GM12878 (cell line): ENCODE results near the gene ZMYND10. TPM values are rescaled to one million over a fixed set of nuclear protein-coding genes. Genes with fewer than 3 reads are reported as not detected.

Experiments
- ATAC-seq: fragments of 200-7000 bp; cut with Tn5 transposase; 3 replicates; pipeline ENCODE4 v1.9.1; 2020; ENCODE audit warnings: mild to moderate bottlenecking, moderate library complexity
- BruUV-seq: library from RNA; stranded (reverse); fragments of 400-500 nt; replicated peaks from 2 replicates; lab custom pipeline; 2021; lab: Mats Ljungman, UMichigan
- CTCF ChIA-PET: fragments of 300-600 bp; sonication (Branson Sonifier 250); formaldehyde crosslinking; extraction: SDS; loops from one replicate; lab custom pipeline; 2021; ENCODE audit warnings: inconsistent platforms; lab: Yijun Ruan, JAX
- POLR2A ChIA-PET: fragments of 350-600 bp; formaldehyde crosslinking; extraction: SDS; loops from one replicate; lab custom pipeline; 2021; ENCODE audit warnings: inconsistent platforms; lab: Charles Lee
- RAD21 ChIA-PET: fragments of 300-600 bp; sonication (Branson Sonifier 250); formaldehyde crosslinking; loops from one replicate; lab custom pipeline; 2023; ENCODE audit warnings: antibody characterized with exemption; ENCODE audit not compliant: unreplicated experiment; lab: Charles Lee
- SMC1A ChIA-PET: fragments of 300-600 bp; sonication (Branson Sonifier 250); formaldehyde crosslinking; loops from one replicate; lab custom pipeline; 2023; ENCODE audit not compliant: unreplicated experiment, uncharacterized antibody; lab: Charles Lee
- DNase-seq: peaks from one replicate; pipeline ENCODE4 v3.0.0-alpha.2; 2011; ENCODE audit warnings: low read depth, low spot score
- FAIRE-seq: peaks from 3 replicates; lab custom pipeline; 2011; peaks lifted over from hg19 to GRCh38; lab: Jason Lieb, UNC
- H2AFZ ChIP-seq: 2 replicates; pipeline ENCODE4 v1.6.0; 2011; ENCODE audit warnings: low read depth, low read length, control low read depth; ENCODE audit not compliant: control insufficient read depth
- H3K27ac ChIP-seq: 2 replicates; pipeline ENCODE4 v1.5.1; 2011; ENCODE audit warnings: control low read depth; ENCODE audit not compliant: control insufficient read depth, insufficient read depth
- H3K27me3 ChIP-seq, 2 experiments: replicated peaks in 1 of 2; 2 replicates each; pipeline versions ENCODE4 v1.6.0 to v1.6.1; 2011; ENCODE audit warnings: low read length in 1 of 2; ENCODE audit not compliant: control insufficient read depth in 2 of 2, insufficient read depth in 2 of 2
- H3K36me3 ChIP-seq, 2 experiments: 2 replicates each; pipeline ENCODE4 v1.5.1; 2011; ENCODE audit warnings: low read length in 1 of 2; ENCODE audit not compliant: control insufficient read depth in 2 of 2, insufficient read depth in 2 of 2
- H3K4me1 ChIP-seq: 2 replicates; pipeline ENCODE4 v1.6.1; 2011; ENCODE audit warnings: mild to moderate bottlenecking, low read length, moderate library complexity, mixed read lengths; ENCODE audit not compliant: control insufficient read depth, insufficient read depth
- H3K4me2 ChIP-seq: 2 replicates; pipeline ENCODE4 v1.6.0; 2011; ENCODE audit warnings: control low read depth; ENCODE audit not compliant: control insufficient read depth, insufficient read depth
- H3K4me3 ChIP-seq: fragments of 200-600 bp; sonication (generic); 2 replicates; pipeline ENCODE4 v1.5.1; 2016
- H3K79me2 ChIP-seq: 2 replicates; pipeline ENCODE4 v1.6.0; 2011; ENCODE audit warnings: low read length; ENCODE audit not compliant: control insufficient read depth, insufficient read depth
- H3K9ac ChIP-seq: 2 replicates; pipeline ENCODE4 v1.8.0; 2011; ENCODE audit warnings: low read length, control low read depth, mixed read lengths; ENCODE audit not compliant: control insufficient read depth, insufficient read depth
- H3K9me3 ChIP-seq: replicated peaks from 3 replicates; pipeline ENCODE4 v1.5.1; 2011; ENCODE audit warnings: mild to moderate bottlenecking, low read length; ENCODE audit not compliant: control insufficient read depth, insufficient read depth
- H4K20me1 ChIP-seq: 2 replicates; pipeline ENCODE4 v1.6.0; 2011; ENCODE audit not compliant: control insufficient read depth, insufficient read depth
- CUX1 ChIP-seq: IDR thresholded peaks from 2 replicates; pipeline ENCODE4 v1.6.1; 2012; ENCODE audit warnings: improper control_type of control experiment, low read depth, low read length; ENCODE audit not compliant: insufficient replicate concordance
- ESRRA ChIP-seq: IDR thresholded peaks from 2 replicates; pipeline ENCODE4 v1.6.1; 2012; ENCODE audit warnings: mild to moderate bottlenecking, low read length, improper control_type of control experiment
- NFYA ChIP-seq: IDR thresholded peaks from 2 replicates; pipeline ENCODE4 v1.6.1; 2011; ENCODE audit warnings: low read depth, mild to moderate bottlenecking, low read length, improper control_type of control experiment, borderline replicate concordance
- RAD51 ChIP-seq: fragments of 450-650 bp; IDR thresholded peaks from 2 replicates; pipeline ENCODE4 v1.6.1; 2016; ENCODE audit warnings: moderate library complexity, mild to moderate bottlenecking, inconsistent platforms
- RELA ChIP-seq: fragments of 450-650 bp; IDR thresholded peaks from 2 replicates; pipeline ENCODE4 v1.8.0; 2014; ENCODE audit warnings: borderline replicate concordance; ENCODE audit not compliant: partially characterized antibody
- RELB ChIP-seq: fragments of 450-650 bp; IDR thresholded peaks from 2 replicates; pipeline ENCODE4 v1.6.1; 2017; ENCODE audit warnings: low read depth, mild to moderate bottlenecking, moderate library complexity
- REST ChIP-seq: IDR thresholded peaks from 2 replicates; pipeline ENCODE4 v1.6.1; 2012; ENCODE audit warnings: mild to moderate bottlenecking, low read depth, low read length
- SPI1 ChIP-seq: IDR thresholded peaks from 2 replicates; pipeline ENCODE4 v1.6.1; 2011; ENCODE audit warnings: low read depth, mild to moderate bottlenecking, low read length, moderate library complexity, borderline replicate concordance; ENCODE audit not compliant: insufficient read depth
- TAF1 ChIP-seq: IDR thresholded peaks from 2 replicates; pipeline ENCODE4 v1.6.1; 2011; ENCODE audit warnings: mild to moderate bottlenecking, low read depth, low read length, borderline replicate concordance
- WRNIP1 ChIP-seq: IDR thresholded peaks from 2 replicates; pipeline ENCODE4 v1.6.1; 2011; ENCODE audit warnings: low read depth, low read length, improper control_type of control experiment, borderline replicate concordance
- ZNF24 ChIP-seq: fragments of 450-650 bp; IDR thresholded peaks from 2 replicates; pipeline ENCODE4 v1.6.1; 2017; ENCODE audit warnings: antibody characterized with exemption, mild to moderate bottlenecking
- ZNF384 ChIP-seq: IDR thresholded peaks from 2 replicates; pipeline ENCODE4 v1.6.1; 2012; ENCODE audit warnings: low read depth, mild to moderate bottlenecking, low read length, improper control_type of control experiment, borderline replicate concordance
- ZSCAN29 ChIP-seq: fragments of 450-650 bp; IDR thresholded peaks from 2 replicates; pipeline ENCODE4 v1.6.1; 2017; ENCODE audit warnings: mild to moderate bottlenecking, moderate library complexity
- WGBS: methylation state at CpG from one replicate; pipeline ENCODE4 v1.1.6; 2016; ENCODE audit warnings: low lambda C conversion rate; ENCODE audit not compliant: insufficient replicate concordance, insufficient coverage; ENCODE audit errors: missing lambda C conversion rate; 5-methylcytosine and 5-hydroxymethylcytosine counted together
- in situ Hi-C: fragments of 300-500 bp; cut with MboI; formaldehyde crosslinking; loops from 9 replicates; pipeline ENCODE4 v1.14.3; 2018; ENCODE audit warnings: mixed read lengths
- intact Hi-C: fragments of 100-400 bp; cut with micrococcal nuclease; formaldehyde crosslinking; loops from one replicate; pipeline ENCODE4 v1.14.2; 2022; ENCODE audit not compliant: unreplicated experiment
- polyA plus RNA-seq, 11 experiments: library from polyadenylated mRNA; depleted of rRNA in 4 of 11; unstranded in 6 of 11; stranded (reverse) in 5 of 11; fragments of >200 nt; fragmentation: Nextera tagmentation in 4 of 11; fragmentation: Illumina TruSeq in 1 of 11; extraction: Ambion mirVana in 4 of 11; extraction: Trizol in 1 of 11; gene quantifications; 1 replicate in 1 of 11; 2 replicates in 10 of 11; pipeline versions ENCODE4 v1.2.1 to v1.2.3, GENCODE V29; 2011 to 2016; ENCODE audit warnings: inconsistent platforms in 2 of 11, missing spikeins in 2 of 11, low read depth in 1 of 11
- total RNA-seq, 4 experiments: library from RNA; depleted of rRNA in 3 of 4; stranded (reverse); fragments of >200 nt in 3 of 4; fragmentation: Illumina TruSeq in 1 of 4; extraction: Trizol in 1 of 4; gene quantifications; 2 replicates each; pipeline versions ENCODE4 v1.2.1 to v1.2.3, GENCODE V29; 2013 to 2021

Gene ZMYND10
- total and polyA plus RNA-seq, 10 of the 15 experiments (the other 5 are each of a cell fraction or from before 2014, with no cell fraction given): 0.11 to 1.0 (median 0.37) TPM

GRCh38 chr3:50392101-50392715, 46.7 kb upstream of the ZMYND10 start:
- RAD21 ChIA-PET: interaction anchor here (0.7 kb wide), 1 partner anchor 155 kb away, joined by 3 read pairs; no protein-coding TSS in a partner anchor
- H3K27me3 ChIP-seq: no peaks in the 10 kb centered on the region; a peak in 3 of 4 replicates
- no peak overlapping the region for H3K9ac ChIP-seq
- no peak overlapping the region for H3K27ac ChIP-seq
- no peaks in the 10 kb centered on the region for H3K9me3 ChIP-seq
- H3K4me1 ChIP-seq: no peaks in the 10 kb centered on the region
- CTCF ChIA-PET: no interaction called here
- DNase-seq (no peak), ATAC-seq (peak; percentile 23; the same call in 2 of the 3 replicates), FAIRE-seq (no peak)
- BruUV-seq: no TSS peak
- H3K36me3 ChIP-seq: no peaks in the 10 kb centered on the region
- H3K4me3 ChIP-seq: no peak overlapping the region
- 23% methylated on average over 5 of the region's 5 CpGs for WGBS
- in situ Hi-C loops: no loop called here
- POLR2A ChIA-PET: no interaction called here
- H3K79me2 ChIP-seq: no peaks in the 10 kb centered on the region
- no peak overlapping the region for H2AFZ ChIP-seq
- SMC1A ChIA-PET: no interaction called here
- no peak overlapping the region for H3K4me2 ChIP-seq
- intact Hi-C loops: no loop called here
- H4K20me1 ChIP-seq: no peaks in the 10 kb centered on the region
- TF ChIP-seq RAD51 (no peak), REST (no peak), NFYA (no peak), ZNF384 (no peak), ZSCAN29 (no peak), ESRRA (no peak), ZNF24 (no peak), TAF1 (no peak), SPI1 (no peak), CUX1 (no peak), RELB (no peak), RELA (no peak), WRNIP1 (no peak)
